ENCODE measurements around the gene CDKN2B-AS1.
A peak's percentile ranks its signal among the peaks of the same experiment; 100 is the strongest.

Gene CDKN2B-AS1

GRCh38 chr9:22154064-22154463 is 159.5 kb downstream of the CDKN2B-AS1 start:
- no peak for DNase-seq (ENCODE audit: low spot score)

- DNase-seq (ENCODE audit: low spot score) = no peak
Observed at GRCh38 chr9:22156586-22156985, 162.0 kb downstream of the CDKN2B-AS1 start.

GRCh38 chr9:22157276-22157675 is 162.7 kb downstream of the CDKN2B-AS1 start:
- no peak for DNase-seq (ENCODE audit: low spot score)

GRCh38 chr9:22157828-22158227 is 163.2 kb downstream of the CDKN2B-AS1 start:
- no peak for DNase-seq (ENCODE audit: low spot score)

- DNase-seq (ENCODE audit: low spot score) = no peak
Observed at GRCh38 chr9:22158271-22158670, 163.7 kb downstream of the CDKN2B-AS1 start.

- peak; percentile 34 for DNase-seq (ENCODE audit: low spot score)
Observed at GRCh38 chr9:22158927-22159346, 164.3 kb downstream of the CDKN2B-AS1 start.

GRCh38 chr9:22159586-22159985 is 165.0 kb downstream of the CDKN2B-AS1 start:
- no peak for DNase-seq (ENCODE audit: low spot score)

GRCh38 chr9:22160221-22160620 is 165.6 kb downstream of the CDKN2B-AS1 start:
- peak; percentile 46 for DNase-seq (ENCODE audit: low spot score)

- no peak for DNase-seq (ENCODE audit: low spot score)
Observed at GRCh38 chr9:22165144-22165543, 170.6 kb downstream of the CDKN2B-AS1 start.

- DNase-seq (ENCODE audit: low spot score) = no peak
Observed at GRCh38 chr9:22169243-22169642, 174.7 kb downstream of the CDKN2B-AS1 start.

GRCh38 chr9:22169727-22170503 is 175.3 kb downstream of the CDKN2B-AS1 start:
- DNase-seq (ENCODE audit: low spot score) = peak; percentile 56
